Epithelial cell of proximal tubule (primary cell): Measurements from ENCODE around the gene KLF11. TPM values are rescaled to one million over a fixed set of nuclear protein-coding genes. Genes with fewer than 3 reads are reported as not detected.
A peak's percentile ranks its signal among the peaks of the same experiment; 100 is the strongest.

ENCODE experiments used
- DNase-seq: peaks from one replicate; pipeline ENCODE4 v3.0.0-alpha.2; 2011; ENCODE audit warnings: low read depth
- H3K4me3 ChIP-seq: 2 replicates; pipeline ENCODE4 v1.5.1; 2011; ENCODE audit warnings: low read depth, mild to moderate bottlenecking, low read length
- total RNA-seq: library from RNA; depleted of rRNA; stranded (reverse); fragments of >200 nt; gene quantifications from 2 replicates; pipeline ENCODE4 v1.2.3, GENCODE V29; 2015
- TF ChIP-seq, protein P1 (sequence below): conservative IDR thresholded peaks from 2 replicates; pipeline ENCODE4 v1.5.1; 2012; ENCODE audit warnings: low read depth, mild to moderate bottlenecking, low read length

The KLF11 gene
- total RNA-seq, 1 donor from 2014 or later: 9.3 TPM

DNA sequence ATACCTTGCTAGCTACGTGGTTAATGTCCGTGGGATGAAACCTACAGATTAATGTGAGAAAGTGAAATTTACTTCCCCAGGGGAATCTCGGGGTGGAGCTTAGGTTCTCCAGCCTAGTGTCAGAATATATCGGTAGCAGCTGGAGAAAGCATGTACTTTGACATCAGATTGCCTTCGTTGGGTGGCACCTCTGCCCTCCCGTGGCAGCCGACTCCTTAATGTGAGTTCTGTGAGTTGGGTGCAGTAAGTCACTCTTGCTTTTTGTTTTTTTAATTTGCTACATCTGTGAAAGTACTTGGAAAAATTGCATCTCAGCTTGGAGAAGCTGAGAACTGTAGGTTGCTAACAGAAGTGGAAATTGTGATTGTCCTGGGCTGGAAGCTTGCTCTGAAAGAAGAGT, 3.6 kb downstream of the KLF11 start:
- TF ChIP-seq, protein P1, sequence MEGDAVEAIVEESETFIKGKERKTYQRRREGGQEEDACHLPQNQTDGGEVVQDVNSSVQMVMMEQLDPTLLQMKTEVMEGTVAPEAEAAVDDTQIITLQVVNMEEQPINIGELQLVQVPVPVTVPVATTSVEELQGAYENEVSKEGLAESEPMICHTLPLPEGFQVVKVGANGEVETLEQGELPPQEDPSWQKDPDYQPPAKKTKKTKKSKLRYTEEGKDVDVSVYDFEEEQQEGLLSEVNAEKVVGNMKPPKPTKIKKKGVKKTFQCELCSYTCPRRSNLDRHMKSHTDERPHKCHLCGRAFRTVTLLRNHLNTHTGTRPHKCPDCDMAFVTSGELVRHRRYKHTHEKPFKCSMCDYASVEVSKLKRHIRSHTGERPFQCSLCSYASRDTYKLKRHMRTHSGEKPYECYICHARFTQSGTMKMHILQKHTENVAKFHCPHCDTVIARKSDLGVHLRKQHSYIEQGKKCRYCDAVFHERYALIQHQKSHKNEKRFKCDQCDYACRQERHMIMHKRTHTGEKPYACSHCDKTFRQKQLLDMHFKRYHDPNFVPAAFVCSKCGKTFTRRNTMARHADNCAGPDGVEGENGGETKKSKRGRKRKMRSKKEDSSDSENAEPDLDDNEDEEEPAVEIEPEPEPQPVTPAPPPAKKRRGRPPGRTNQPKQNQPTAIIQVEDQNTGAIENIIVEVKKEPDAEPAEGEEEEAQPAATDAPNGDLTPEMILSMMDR: no peak
- DNase-seq: no peak

DNA sequence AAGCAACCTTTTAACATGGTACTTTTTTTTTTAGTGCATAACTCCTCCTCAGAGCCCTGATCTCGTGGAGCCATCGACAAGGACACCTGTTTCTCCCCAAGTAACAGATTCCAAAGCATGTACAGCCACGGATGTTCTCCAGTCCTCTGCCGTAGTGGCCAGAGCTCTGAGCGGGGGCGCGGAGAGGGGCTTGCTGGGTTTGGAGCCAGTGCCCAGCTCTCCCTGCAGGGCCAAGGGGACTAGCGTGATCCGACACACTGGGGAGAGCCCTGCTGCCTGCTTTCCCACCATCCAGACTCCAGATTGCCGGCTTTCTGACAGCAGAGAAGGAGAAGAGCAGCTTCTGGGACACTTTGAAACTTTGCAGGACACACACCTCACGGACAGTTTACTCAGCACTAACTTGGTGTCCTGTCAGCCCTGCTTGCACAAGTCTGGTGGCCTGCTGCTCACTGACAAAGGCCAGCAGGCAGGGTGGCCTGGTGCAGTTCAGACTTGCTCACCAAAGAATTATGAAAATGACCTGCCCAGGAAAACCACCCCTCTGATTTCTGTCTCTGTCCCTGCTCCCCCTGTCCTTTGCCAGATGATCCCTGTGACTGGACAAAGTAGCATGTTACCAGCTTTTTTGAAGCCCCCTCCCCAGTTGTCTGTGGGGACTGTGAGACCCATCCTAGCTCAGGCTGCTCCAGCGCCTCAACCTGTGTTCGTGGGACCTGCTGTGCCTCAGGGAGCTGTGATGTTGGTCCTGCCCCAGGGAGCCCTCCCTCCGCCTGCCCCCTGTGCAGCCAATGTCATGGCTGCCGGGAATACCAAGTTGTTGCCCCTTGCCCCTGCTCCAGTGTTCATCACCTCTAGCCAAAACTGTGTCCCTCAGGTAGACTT, 4.5 kb downstream of the KLF11 start:
- TF ChIP-seq, protein P1: no peak
- H3K4me3 ChIP-seq: no peak overlapping the region
- DNase-seq: no peak

More for the DNA sequence above, 3.6 kb downstream of the KLF11 start:
- H3K4me3 ChIP-seq: no peak overlapping the region

DNA sequence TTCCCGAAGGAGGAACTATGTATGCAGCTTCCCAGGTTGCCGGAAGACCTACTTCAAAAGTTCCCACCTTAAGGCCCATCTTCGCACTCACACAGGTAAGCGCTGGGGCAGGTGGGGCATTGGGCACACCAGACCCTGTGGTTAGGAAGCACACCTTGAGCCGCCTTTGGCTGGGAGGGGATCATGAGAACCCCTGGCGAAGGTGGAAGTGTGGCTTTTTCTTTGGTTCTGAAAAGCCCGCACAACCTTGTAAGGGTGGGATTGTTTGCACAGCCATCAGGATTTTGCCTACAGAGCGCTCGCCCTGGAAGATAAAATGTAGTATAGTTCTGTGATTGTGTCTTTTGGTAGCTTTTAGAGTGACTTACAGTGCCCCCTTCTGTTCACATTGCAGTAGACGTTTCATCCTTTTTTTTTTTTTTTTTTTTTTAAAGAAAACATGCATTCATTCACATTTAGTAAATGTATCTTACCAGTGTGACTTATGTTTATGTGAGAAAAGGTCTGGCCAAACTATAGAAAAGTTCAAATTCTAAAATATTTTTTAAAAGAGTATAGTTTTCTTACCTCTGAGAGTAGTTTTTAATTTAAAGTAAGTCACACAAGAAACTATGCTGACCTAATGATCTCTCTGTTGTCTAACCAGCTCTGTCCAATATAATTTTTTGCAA, 5.3 kb downstream of the KLF11 start:
- TF ChIP-seq, protein P1: peak; percentile 60
- no peak for DNase-seq
- H3K4me3 ChIP-seq: no peak overlapping the region

DNA sequence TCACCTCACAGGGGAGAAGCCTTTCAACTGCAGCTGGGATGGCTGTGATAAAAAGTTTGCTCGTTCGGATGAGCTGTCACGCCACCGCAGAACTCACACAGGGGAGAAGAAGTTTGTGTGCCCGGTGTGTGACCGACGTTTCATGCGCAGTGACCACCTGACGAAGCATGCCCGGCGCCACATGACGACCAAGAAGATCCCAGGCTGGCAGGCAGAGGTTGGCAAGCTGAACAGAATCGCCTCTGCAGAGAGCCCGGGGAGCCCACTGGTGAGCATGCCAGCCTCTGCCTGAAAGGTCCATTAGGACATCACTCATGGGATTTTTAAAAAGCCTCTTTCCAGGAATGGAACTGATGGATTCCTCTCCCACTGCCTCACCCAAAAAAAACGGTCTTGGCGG, 8.9 kb downstream of the KLF11 start:
- no peak for DNase-seq
- H3K4me3 ChIP-seq: no peak overlapping the region
- TF ChIP-seq, protein P1: no peak

DNA sequence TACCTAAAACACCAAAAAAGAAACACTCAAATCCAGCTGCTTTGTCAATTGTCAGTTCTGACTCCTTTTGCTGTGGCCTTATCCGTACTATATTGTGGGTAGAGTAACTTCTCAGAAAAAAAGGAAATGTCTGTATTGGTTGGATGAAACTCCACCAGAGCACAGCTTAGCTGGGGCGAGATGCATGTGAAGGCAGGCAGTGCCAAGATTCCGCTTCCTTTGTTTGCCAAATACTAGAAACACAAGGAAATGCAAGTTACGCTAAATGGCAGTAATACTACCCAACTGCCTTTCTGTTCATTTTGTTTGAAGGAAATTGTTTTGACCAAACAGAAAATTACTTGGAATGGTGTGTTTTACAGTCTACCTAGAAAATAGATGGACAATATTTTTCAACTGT, 10.0 kb downstream of the KLF11 start:
- no peak overlapping the region for H3K4me3 ChIP-seq
- DNase-seq: no peak
- TF ChIP-seq, protein P1: no peak

DNA sequence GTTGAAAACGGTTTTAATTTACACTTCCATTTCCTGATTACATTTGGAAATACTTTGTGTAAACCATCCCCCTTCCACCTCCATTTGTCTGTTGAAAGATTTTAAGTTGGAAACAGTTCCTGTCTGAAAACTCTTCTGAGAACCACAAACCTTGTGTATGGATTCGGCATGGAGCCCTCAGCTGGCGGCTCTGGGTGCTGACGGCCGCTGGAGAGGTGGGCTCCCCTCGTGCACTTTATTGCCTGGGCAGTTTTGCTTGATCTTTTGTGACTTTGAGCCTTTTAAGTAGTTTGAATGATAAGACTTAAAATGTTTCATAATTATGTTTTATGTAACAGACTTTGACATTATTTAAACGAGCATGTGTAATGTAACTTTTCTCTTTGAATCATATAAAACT, 11.1 kb downstream of the KLF11 start:
- TF ChIP-seq, protein P1: peak; percentile 11
- DNase-seq: no peak
- no peak overlapping the region for H3K4me3 ChIP-seq
